Germinal center (tissue), 1 donor: ENCODE measurements around the gene SEC23A.
"Not testable (repeated sequence)": the region's sequence is repeated elsewhere in the genome, so short reads cannot be mapped to it uniquely, and the experiment has no call there.

Experiments used
- DNase-seq: peaks from one replicate; pipeline ENCODE4 v3.0.0; 2012; ENCODE audit warnings: mixed read lengths, low spot score

SEC23A gene

DNA sequence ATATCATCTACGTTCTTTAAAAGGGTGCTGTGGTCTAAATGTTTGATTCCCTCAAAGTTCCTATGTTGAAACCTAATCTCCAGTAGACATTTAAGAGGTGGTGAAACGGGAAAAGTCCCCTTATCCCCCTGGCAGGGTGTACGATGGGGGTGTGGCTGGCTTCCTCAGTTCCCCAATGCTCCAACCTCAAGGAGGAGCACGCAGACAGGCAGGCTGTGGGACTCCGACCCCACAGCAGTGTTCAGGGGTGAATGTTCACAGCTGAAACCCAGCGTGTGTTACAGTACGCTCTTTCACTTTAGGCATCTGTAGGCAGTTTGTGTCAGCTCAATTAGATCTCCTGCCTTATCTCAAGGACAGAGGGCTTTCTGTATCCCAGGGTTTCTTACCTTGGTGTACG lies 73.2 kb downstream of the SEC23A start:
- DNase-seq: no peak

DNA sequence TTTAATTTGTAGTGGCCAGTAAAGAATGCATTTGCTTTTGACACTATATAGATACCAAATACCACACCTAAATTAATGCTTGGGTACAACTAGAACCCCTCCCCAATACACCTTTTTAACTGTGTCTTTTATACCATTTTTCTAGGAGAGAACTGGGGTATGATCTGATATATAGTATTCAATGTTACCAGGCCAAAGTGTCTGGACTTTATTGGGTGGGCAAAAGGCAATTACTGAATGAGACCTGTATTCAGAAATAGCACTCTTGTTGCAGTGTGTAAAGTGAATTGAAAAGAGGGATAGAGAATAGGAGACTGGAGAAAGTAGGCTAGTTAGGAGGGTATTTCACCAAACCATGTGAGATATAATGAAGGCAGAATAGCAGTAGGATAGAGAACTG lies 74.4 kb downstream of the SEC23A start:
- DNase-seq: no peak

- no peak for DNase-seq
These were observed 77.0 kb downstream of the SEC23A start for GRCh38 chr14:39025810-39026627.

DNA sequence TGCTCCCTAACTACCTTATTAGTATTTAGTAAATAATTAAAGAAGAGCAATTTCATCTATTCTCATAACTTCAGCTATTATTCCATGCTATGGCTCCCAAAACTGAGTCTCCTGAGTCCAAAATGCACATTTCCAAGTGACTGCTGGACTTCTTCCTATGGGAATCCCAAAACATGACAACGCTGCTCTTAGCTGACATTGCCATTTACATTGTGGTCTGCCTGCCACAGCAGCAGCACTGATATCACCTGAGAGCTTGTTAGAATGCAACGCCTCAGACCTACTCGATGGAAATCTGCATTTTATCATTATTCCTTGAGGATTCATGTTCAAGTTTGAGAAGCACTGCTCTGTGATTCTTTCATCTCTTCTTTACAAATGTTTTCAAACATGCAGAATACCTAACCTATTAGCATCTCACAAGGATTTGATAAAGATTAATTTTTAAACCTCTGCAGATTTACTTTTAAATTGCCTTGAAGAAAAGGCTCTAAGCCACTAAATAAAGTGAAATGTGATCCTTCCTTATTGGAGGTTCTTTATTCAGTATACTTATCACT lies 77.7 kb downstream of the SEC23A start:
- DNase-seq: no peak

GRCh38 chr14:39023939-39024871 lies 78.8 kb downstream of the SEC23A start:
- no peak for DNase-seq

- DNase-seq: not testable (repeated sequence)
These were observed 85.7 kb downstream of the SEC23A start for GRCh38 chr14:39017096-39018016.

DNA sequence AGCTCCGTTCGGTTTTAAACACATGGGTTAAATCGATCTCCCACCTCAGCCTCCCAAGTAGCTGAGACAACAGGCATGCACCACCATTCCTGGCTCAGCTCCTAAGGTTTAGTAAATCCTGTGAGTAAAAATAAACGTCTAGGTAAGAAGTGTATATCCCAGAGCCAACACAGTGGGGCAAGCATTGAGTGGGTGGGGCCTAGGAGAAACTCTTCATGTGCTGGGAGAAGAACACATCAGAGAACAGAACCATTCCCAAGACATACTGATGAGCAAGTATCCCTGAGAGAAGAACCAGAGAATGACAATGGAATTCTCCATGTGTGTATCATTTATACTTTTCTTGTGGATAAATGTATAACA lies 86.3 kb downstream of the SEC23A start:
- no peak for DNase-seq

GRCh38 chr14:39015964-39016577 lies 87.0 kb downstream of the SEC23A start:
- DNase-seq: no peak

GRCh38 chr14:39015360-39015961 lies 87.6 kb downstream of the SEC23A start:
- DNase-seq: peak; percentile 40

DNA sequence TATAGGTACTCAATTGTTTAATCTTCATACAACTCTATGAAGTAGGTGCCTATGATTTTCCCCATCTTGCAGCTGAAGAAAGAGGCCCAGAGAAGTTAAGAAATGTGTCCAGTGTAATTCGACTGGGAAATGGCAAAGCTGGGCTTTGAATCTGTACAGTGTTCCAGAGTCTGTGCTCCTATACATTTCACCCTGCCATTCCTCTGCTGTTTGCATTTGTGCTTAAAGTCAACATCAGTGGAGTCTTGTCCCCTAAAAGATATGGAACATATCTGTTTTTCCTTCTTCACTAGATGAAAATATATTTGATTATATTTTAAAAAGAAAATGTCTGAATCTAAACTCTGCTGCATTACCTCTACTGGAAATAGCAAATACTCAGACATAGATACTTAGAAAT lies 88.6 kb downstream of the SEC23A start:
- DNase-seq: no peak

DNA sequence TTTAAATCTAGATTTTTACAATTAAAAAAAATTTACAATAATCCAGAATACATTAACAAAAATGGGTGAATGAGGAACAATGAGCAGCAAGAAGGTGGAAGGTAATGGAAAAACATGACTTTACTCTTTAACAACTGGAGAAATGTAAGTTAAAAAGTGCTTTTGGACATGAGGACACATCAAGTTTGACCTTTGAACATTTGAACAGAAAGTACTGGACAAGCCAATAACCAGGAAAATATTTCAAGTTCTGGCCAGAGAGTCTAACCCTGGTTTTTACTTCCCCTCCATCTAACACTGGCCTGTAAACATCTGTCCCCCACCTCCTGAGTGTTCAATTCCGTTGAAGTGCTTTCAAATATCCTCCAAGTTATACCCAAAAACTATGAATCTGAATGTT lies 94.1 kb downstream of the SEC23A start:
- not testable (repeated sequence) for DNase-seq

DNA sequence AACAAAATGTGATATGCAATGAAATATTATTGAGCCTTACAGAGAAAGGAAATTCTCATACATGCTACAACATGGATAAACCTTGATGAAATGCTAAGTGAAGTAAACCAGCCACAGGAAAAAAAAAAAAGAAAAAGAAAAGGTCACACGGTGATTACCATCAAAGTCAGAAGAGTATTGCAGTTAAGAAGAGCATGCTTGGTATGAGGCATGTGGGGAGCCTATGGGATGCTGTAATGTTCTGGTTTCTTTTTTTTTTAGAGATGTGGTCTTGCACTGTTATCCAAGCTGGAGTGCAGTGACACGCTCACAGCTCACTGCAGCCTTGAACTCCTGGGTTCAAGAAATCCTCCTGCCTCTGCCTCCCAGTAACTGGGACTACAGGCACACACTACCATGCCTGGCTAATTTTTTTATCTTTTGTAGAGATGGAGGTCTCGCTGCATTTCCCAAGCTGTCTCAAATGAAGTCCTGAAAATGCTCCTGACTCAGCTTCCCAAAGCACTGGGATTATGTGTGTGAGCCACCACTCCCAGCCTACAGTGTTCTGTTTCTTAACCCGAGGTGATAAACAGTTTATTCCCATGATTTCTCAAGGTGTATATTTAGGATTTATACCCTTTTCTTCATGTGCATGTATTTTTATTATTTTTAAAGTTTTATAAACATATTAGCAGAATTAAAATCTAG lies 96.2 kb downstream of the SEC23A start:
- DNase-seq: no peak

DNA sequence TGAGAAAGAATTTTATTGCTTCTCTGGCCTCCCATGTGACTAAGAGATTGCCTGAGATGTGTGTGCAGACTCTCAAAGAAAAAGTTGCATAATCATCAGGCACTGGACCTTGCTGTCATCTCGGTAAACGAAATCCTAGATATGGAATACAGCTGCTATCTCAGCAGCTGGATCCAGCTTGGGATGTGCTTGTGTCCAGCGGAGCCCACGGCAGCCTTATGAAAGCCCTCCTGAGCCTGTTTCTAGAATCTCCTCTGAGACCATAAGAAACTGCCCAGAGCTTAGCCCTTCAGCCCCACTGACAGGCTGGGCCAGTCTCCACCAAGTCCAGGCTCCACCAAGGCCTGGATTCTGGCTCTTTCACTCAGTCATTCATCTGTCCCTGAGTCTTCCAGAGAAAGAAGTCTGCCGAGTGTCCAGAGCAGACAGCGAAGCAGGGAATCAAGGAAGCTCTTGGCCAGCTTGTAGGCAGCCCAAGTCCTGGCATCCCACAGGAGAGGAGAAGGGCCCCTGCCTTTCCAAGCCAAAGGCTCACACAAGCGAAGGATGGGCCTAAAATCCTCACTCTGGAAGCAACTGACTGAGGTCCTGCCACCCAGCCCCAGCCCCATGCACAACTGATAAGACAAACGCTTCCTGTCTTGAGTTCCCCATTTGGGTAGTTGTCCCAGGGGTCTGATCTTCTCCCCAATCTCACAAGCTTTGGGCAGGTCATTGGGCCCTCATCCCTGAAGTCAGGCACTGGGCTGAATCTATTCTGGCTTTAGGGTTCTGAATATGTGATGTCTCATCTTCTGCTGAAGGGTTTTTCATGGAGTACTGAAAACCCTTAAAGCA lies 97.8 kb downstream of the SEC23A start:
- no peak for DNase-seq

DNA sequence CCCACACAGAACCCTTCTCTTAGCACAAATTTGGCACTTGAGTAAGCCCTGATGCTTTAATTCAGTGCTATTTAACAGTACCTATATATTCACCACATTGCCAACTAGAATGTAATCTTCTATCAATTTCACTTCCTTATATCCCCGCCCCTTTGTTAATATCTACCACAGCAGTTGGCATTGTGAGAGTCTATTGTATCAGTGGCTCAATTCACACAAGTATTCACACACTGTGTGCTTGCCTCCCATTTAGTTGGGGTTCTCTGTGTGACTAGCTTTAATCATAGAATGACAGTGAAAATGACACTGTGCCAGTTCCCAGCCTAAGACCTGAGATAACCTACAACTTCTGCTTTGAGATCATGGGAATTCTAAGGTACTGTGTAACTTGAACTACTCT lies 103.1 kb downstream of the SEC23A start:
- no peak for DNase-seq

DNA sequence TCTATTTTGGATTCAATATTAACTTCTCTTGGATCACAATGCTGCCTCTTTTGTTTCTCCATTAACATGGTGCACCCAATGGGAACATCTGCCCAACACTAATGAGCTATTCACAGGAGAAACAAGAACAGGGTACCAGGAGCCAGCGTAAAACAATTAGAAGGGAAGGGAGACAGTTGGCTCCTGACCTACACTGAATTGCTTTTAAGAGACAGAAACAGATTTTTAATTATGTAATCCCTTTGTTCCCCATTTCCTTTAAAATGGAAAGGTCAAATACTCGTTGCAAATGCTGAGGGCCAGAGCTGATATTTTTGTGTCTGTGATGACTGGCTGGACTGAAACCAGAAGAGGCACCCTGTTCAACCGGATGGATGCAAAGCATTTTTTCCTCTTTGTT lies 108.3 kb downstream of the SEC23A start:
- no peak for DNase-seq

DNA sequence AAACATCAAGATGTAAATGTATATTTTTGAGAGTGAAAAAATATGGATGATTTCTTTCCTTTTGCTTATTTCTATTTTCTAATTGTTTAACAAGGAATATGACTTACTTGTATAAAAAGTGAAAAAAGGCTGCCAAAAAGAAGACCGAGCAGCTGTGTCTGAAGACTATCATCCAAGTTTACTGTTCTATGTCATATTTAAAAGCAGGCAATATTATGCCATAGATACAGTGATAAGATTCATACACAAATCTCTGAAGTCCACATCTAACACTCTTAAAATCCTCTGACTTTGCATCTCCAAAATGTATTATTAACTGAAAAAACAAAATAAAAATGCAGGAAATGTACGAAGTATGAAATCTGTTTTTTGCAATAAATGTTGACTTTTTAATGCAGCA lies 109.1 kb downstream of the SEC23A start:
- DNase-seq: no peak

- DNase-seq: no peak
These were observed 110.8 kb downstream of the SEC23A start for GRCh38 chr14:38992067-38992844.

- no peak for DNase-seq
These were observed 111.7 kb downstream of the SEC23A start for GRCh38 chr14:38991299-38991698.
